ENCODE measurements around the gene VPS51. TPM values are rescaled to one million over a fixed set of nuclear protein-coding genes. Genes with fewer than 3 reads are reported as not detected.
A peak's percentile ranks its signal among the peaks of the same experiment; 100 is the strongest.

Gene VPS51
- total and polyA plus RNA-seq, 9 of the 15 experiments (the other 6 are each of a cell fraction or from before 2014, with no cell fraction given) = 1.8 to 143 (median 46.8) TPM

DNA sequence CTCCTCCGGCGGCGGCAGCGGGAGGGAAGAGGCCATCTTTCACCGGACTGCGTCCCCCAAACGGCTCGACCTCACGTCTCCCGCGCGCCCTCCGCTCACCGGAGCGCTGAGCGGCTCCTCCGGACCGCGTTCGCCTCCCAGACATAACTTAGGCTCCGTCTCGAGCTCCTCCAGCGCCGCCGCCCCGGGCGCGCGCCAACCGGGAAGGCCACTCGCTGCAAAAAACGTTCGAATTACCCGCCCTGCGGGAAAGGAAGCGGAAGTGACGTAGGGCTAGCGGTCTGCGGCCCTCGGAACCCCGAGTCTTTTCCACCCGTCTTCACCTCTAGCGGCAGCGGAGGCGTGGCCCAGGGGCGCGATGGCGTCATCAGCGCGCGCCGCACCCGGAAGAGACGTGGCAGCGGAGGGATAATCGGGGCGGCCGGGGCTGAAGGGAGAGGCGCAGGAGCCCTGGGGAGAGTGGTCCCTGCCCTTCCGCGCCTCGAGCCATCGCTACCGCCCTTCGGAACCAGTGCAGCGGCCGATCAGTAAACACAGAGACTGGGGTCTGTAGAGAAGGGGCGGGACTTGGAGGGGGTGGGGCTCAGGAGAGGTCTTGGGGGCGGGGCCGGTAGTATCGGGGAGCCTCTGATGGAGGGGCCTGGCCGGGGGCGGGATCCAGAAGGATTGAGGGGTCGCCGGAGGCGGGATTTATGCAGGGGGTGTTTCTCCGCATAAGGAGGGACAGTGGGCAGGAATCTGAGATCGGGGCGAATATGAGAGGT, 12.0 kb upstream of the VPS51 start, which contains the start of the genes CDCA5 and ZFPL1 (continued):
- TF ChIP-seq SMARCB1 (IDR thresholded peaks at IDR 0.05; ENCODE audit: insufficient read length, low read depth) (no peak), GABPA (tag; conservative IDR thresholded peaks at IDR 0.05; ENCODE audit: low read depth) (peak; percentile 99), PHF8 (IDR thresholded peaks at IDR 0.05; ENCODE audit: borderline replicate concordance, low read length) (peak; percentile 97), CCAR2 (IDR thresholded peaks at IDR 0.05; ENCODE audit: low read depth, low read length) (no peak), FIP1L1 (IDR thresholded peaks at IDR 0.05; ENCODE audit: low read depth, low read length, poor library complexity, severe bottlenecking) (peak; percentile 90)
- TF ChIP-seq, protein P1, sequence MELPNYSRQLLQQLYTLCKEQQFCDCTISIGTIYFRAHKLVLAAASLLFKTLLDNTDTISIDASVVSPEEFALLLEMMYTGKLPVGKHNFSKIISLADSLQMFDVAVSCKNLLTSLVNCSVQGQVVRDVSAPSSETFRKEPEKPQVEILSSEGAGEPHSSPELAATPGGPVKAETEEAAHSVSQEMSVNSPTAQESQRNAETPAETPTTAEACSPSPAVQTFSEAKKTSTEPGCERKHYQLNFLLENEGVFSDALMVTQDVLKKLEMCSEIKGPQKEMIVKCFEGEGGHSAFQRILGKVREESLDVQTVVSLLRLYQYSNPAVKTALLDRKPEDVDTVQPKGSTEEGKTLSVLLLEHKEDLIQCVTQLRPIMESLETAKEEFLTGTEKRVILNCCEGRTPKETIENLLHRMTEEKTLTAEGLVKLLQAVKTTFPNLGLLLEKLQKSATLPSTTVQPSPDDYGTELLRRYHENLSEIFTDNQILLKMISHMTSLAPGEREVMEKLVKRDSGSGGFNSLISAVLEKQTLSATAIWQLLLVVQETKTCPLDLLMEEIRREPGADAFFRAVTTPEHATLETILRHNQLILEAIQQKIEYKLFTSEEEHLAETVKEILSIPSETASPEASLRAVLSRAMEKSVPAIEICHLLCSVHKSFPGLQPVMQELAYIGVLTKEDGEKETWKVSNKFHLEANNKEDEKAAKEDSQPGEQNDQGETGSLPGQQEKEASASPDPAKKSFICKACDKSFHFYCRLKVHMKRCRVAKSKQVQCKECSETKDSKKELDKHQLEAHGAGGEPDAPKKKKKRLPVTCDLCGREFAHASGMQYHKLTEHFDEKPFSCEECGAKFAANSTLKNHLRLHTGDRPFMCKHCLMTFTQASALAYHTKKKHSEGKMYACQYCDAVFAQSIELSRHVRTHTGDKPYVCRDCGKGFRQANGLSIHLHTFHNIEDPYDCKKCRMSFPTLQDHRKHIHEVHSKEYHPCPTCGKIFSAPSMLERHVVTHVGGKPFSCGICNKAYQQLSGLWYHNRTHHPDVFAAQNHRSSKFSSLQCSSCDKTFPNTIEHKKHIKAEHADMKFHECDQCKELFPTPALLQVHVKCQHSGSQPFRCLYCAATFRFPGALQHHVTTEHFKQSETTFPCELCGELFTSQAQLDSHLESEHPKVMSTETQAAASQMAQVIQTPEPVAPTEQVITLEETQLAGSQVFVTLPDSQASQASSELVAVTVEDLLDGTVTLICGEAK (IDR thresholded peaks at IDR 0.05) = peak; percentile 97
- TF ChIP-seq, protein P1 (CRISPR knock-in tag; IDR thresholded peaks at IDR 0.05) = 0 out of 2 replicates have a peak, but pooled peaks have one; percentile 6
- TF ChIP-seq, protein P2, sequence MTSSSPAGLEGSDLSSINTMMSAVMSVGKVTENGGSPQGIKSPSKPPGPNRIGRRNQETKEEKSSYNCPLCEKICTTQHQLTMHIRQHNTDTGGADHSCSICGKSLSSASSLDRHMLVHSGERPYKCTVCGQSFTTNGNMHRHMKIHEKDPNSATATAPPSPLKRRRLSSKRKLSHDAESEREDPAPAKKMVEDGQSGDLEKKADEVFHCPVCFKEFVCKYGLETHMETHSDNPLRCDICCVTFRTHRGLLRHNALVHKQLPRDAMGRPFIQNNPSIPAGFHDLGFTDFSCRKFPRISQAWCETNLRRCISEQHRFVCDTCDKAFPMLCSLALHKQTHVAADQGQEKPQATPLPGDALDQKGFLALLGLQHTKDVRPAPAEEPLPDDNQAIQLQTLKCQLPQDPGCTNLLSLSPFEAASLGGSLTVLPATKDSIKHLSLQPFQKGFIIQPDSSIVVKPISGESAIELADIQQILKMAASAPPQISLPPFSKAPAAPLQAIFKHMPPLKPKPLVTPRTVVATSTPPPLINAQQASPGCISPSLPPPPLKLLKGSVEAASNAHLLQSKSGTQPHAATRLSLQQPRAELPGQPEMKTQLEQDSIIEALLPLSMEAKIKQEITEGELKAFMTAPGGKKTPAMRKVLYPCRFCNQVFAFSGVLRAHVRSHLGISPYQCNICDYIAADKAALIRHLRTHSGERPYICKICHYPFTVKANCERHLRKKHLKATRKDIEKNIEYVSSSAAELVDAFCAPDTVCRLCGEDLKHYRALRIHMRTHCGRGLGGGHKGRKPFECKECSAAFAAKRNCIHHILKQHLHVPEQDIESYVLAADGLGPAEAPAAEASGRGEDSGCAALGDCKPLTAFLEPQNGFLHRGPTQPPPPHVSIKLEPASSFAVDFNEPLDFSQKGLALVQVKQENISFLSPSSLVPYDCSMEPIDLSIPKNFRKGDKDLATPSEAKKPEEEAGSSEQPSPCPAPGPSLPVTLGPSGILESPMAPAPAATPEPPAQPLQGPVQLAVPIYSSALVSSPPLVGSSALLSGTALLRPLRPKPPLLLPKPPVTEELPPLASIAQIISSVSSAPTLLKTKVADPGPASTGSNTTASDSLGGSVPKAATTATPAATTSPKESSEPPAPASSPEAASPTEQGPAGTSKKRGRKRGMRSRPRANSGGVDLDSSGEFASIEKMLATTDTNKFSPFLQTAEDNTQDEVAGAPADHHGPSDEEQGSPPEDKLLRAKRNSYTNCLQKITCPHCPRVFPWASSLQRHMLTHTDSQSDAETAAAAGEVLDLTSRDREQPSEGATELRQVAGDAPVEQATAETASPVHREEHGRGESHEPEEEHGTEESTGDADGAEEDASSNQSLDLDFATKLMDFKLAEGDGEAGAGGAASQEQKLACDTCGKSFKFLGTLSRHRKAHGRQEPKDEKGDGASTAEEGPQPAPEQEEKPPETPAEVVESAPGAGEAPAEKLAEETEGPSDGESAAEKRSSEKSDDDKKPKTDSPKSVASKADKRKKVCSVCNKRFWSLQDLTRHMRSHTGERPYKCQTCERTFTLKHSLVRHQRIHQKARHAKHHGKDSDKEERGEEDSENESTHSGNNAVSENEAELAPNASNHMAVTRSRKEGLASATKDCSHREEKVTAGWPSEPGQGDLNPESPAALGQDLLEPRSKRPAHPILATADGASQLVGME (CRISPR knock-in tag; IDR thresholded peaks at IDR 0.05) = 0 out of 2 replicates have a peak, but pooled peaks have one; percentile 53
- TF ChIP-seq, protein P3, sequence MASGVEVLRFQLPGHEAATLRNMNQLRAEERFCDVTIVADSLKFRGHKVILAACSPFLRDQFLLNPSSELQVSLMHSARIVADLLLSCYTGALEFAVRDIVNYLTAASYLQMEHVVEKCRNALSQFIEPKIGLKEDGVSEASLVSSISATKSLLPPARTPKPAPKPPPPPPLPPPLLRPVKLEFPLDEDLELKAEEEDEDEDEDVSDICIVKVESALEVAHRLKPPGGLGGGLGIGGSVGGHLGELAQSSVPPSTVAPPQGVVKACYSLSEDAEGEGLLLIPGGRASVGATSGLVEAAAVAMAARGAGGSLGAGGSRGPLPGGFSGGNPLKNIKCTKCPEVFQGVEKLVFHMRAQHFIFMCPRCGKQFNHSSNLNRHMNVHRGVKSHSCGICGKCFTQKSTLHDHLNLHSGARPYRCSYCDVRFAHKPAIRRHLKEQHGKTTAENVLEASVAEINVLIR (CRISPR knock-in tag; IDR thresholded peaks at IDR 0.05) = peak; percentile 99

All from K562 (cell line).